Fibroblast of skin of right quadriceps (primary cell): ENCODE results near the gene ZBTB45.

ENCODE experiments used
- DNase-seq: peaks from one replicate; pipeline ENCODE4 v3.0.0-alpha.2; 2013

ZBTB45 gene

DNA sequence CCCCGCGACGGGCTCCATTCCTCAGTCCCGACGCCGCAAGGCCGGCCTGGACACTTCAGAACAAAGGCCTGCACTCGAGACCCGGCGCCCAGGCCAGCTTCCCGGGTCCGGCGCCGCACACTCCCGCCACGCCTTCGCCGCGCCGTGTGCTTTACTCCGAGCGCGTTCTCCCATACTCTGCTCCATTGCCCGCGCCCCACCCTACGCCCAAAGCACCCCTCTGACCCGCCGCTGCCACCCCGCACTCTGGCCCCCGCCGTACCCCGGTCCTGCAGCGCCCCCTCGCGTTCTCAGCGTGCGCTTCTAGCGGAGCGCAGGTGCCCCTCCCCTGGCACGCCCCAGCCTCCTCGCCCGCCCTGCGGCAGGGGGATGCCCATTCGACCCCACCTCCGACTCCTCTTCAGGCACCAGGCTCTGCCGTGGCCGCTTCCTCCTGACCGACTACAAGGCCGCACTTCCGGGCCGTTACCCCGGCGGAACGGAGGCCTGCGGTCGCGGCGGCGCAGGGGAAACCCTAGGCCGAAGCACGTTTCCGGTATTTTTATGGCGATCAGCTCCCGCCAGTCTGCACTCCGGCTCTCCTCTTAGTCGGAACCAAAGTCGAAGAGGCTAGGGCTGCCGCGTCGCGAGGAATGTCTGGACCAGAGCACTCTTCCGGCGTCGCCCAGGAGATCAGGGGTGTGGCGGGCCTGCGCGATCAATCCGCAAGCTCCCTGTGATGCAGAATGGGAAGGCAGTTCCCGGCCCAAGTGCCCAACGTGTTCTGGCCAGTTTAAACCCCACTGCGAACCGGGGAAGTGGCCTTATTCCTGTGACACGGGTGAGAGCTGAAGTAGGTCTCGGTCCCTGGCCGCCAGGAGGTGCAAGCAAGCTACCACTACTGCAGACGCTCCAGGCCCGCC lies at the start of gene ZBTB45:
ZBTB45 (minus strand) TSS at position 456 of the 902 bp plus-strand sequence. CDS start 2,137 bp downstream, outside the sequence.
- peak; percentile 97 for DNase-seq

DNA sequence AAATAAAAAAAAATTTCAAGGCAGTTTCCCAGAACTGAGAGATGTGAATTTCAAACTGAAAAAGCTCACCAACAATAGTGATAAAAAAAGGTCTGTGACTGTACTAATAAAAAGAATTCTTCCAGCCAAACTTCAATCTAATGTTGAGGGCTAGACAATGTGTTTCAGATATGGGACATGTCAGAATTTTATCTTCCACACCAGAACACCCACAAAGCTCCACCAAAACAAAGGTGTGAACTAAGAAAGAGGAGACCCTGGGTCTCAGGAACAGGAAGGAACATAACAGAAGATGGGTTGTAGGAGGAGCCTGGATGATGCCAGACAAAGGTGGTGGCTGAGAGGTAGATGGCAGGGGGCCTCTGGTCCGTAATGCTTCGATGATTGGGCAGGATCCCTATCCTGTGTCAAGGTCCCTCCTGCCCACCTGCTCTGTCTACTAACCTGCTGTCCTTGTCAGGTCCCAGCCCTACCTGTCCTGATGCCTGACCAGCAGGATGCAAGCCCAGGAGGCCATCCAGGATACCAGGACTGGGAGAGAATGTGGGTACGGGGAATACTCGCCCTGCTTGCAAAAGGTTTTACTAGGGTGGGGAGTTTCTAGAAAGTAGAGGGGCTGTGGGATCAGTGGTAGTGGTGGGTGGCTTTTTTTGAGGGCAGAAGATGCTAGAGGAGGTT lies 49.0 kb upstream of the ZBTB45 start:
- DNase-seq, result no peak

- DNase-seq, result no peak
Observed at GRCh38 chr19:58566989-58567388, 47.4 kb upstream of the ZBTB45 start.

- no peak for DNase-seq
Observed at GRCh38 chr19:58563823-58564222, 44.2 kb upstream of the ZBTB45 start.

GRCh38 chr19:58563034-58563573 lies 43.5 kb upstream of the ZBTB45 start:
- DNase-seq, result no peak

DNA sequence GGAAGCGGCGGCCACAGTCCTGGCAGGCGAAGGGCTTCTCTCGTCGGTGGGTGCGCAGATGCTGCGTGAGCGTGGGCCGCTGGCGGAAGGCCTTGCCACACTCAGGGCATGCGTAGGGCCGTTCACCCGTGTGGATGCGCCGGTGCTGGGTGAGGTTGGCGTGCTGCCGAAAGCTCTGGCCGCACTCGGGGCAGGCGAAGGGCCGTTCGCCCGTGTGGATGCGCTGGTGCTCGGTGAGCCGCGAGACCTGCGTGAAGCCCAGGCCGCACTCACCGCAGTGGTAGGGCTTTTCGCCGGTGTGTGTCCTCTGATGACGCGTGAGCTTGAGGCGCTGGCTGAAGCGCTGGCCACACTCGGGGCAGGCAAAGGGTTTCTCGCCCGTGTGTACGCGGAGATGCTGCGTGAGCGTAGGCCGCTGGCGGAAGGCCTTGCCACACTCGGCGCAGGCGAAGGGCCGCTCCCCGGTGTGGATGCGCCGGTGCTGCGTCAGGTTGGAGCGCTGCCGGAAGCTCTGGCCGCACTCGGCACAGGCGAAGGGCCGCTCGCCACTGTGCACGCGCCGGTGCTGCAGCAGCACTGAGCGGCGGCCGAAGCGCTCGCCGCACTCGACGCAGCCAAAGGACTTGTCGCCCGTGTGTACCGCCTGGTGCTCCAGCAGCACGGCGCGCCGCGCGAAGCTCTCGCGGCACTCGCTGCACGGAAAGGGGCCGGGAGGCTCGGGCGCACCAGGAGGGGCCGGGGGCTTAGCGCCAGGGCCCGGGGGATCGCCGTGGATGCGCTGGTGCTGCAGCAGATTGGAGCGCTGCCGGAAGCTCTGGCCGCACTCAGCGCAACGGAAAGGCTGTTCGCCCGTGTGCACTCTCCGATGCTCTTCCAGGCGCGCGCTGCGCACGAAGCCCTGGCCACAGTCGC lies 42.8 kb upstream of the ZBTB45 start:
- peak; percentile 27 for DNase-seq

- no peak for DNase-seq
Observed at GRCh38 chr19:58561373-58562121, 41.9 kb upstream of the ZBTB45 start.

DNA sequence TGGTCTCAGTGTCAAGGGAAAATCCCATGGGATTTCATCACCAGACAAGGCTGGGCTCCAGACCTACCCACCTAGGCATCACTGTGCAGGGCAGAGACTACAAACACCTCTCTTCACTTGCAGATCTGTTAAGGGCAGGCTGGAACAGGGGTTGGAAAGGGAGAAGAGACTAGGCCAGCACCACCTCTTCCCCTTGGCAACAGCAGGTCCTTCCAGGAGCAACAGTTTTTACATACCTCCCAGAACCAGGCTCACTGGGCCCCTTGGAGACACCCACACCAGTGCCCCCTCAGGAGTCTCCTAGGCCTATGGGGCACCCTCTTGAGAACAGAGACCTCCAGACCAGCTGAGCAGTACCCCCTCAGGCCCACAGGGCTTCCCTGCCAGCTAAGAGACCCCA lies 41.3 kb upstream of the ZBTB45 start:
- DNase-seq, result no peak

GRCh38 chr19:58560007-58560887 lies 40.6 kb upstream of the ZBTB45 start:
- no peak for DNase-seq

DNA sequence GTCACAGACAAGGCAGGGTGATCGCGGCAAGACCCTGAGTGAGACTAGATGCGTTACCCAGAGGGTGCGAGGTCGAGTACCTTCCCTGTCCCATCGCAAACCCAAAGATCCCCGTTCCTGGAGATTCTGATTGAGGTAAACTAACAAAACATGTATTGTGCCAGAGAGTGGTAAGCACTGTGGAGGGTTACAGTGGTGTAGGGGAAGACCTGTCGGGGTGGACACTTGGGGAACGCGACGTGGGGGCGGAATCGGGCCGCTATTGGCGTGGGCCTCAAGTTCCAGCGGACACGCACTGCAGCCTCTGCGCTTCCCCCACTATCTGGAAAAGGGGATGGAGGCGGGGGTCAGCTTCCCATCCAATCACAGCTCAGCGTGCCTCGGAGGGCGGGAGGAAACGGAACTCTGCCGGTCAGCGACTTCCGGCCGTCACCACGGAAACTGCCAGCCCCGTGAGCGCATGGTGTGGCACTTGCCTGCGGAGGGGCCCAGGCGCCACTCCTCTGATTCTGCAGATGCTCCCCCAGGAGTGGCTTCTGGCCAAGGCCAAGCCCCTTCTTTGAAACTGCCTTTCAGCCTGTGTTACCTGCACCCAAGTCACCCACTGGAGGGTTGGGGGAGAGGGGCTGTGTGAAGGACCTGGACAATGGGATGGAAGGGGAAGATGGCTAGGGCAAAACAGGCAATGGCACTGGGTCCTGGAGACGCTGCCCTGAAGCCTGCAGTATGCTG lies 39.8 kb upstream of the ZBTB45 start:
- DNase-seq, result peak; percentile 90

DNA sequence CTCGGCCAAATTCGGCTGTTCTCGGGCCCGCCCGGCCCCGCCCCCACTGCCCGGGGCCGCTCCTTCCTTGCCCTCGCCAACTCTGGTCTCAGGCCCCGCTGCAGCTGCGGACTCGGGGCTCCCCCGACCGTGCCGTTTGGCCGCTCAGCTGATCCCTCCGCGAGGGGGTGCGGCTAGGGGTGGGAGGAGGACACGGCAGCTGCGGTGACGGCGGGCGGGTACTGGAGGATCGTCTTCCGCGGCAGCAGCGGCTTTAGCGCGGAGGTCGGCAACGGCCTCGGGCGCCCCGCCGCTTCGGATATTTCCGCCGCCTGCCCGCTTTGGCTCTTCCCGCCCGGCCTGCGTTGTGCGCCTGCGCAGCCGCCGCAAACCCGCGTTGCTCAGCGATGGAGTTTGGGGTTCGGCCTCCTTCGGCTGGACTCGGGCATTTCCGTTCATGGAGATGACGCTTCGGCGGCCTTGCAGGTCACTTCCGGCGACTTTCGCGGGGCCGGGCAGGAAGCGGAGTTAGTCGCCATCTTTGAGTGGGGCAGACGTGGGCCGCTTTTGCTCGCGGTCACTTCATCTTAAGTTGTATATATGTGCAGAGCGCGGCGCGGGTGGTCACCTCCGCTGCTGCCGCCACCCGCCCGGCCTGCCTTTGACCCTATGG lies 39.1 kb upstream of the ZBTB45 start:
- peak; percentile 98 for DNase-seq

GRCh38 chr19:58558066-58558622 lies 38.5 kb upstream of the ZBTB45 start, which contains the start of gene UBE2M:
Gene UBE2M (minus strand): TSS chr19:58558611. CDS start chr19:58558381, 230 bp downstream.
- peak; percentile 28 for DNase-seq

GRCh38 chr19:58557221-58558065 lies 37.8 kb upstream of the ZBTB45 start:
- no peak for DNase-seq

DNA sequence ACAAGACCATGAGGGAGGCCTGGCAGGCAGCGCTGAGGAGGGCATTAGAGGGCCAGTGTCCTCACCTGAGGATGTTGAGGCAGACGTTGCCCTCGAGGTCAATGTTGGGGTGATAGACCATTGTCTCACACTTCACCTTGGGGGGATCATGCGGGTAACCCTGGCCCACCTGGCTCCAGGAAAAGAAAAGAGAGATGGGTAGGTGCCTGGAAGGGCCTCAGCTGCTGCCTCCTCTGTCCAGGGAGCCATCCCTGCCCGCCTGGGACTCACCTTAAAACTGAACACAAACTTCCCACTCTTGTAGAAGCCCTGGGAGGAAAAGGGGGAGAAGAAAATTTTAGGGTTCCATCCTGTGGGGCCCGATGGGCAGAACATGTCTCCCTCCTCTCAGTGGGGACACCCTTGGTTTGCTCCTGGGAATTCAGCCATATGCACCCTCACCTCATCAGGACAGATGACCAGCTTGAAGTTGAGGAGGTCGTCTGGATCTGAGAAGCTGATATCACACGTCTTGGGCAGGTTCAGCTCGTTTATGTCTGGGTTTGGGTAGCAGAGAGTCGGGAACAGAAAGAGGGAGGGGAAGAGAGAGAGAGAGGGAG lies 37.1 kb upstream of the ZBTB45 start:
- DNase-seq, result no peak

GRCh38 chr19:58555920-58556621 lies 36.5 kb upstream of the ZBTB45 start:
- DNase-seq, result no peak

DNA sequence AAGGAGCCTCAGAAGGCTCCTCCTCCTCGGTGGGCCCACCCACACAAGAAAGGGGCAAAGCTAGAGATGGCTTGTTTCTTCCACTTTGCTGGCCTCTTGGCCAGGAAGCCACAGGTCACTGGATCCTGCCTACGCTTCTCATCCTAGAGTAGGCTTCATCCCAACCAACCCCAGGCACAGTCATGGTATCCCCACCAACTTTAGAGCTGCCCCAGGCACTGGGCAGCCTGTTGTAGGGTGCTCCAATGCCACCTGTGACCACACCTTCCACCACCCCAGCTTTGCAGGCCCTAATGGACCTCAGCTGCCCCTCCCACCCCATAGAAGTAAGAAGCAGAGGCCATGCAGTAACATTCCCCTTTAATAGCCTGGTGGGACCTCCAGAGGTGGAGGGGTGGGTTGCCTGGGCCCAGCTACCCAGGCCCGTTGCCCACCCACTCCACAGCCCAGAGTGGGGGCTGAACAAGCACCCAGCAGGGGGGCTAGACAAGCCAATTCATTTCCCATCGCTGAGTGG lies 35.8 kb upstream of the ZBTB45 start:
- no peak for DNase-seq
